Vagina (tissue), 2 donors: ENCODE measurements around the gene USP34. TPM values are rescaled to one million over a fixed set of nuclear protein-coding genes. Genes with fewer than 3 reads are reported as not detected.

Source experiments
- DNase-seq, 2 donors: peaks; one replicate each; pipeline ENCODE4 v3.0.0-alpha.2; 2017; ENCODE audit errors: extremely low spot score in 2 of 2
- H3K27ac ChIP-seq: fragments of 200-600 bp; sonication (generic); one replicate; pipeline ENCODE4 v1.5.1; 2019
- H3K27me3 ChIP-seq: fragments of 200-600 bp; sonication (generic); one replicate; pipeline ENCODE4 v1.5.1; 2019
- H3K36me3 ChIP-seq, 2 donors: fragments of 200-600 bp; sonication (generic); one replicate each; pipeline ENCODE4 v1.5.1; 2017 to 2019
- H3K4me1 ChIP-seq: fragments of 200-600 bp; sonication (generic); one replicate; pipeline ENCODE4 v1.5.1; 2019
- H3K4me3 ChIP-seq, 2 donors: fragments of 200-600 bp; sonication (generic); 1 replicate in 1 of 2; 2 replicates in 1 of 2; pipeline ENCODE4 v1.5.1; 2016 to 2019
- H3K9me3 ChIP-seq: fragments of 200-600 bp; sonication (generic); one replicate; pipeline ENCODE4 v1.5.1; 2019
- POLR2A ChIP-seq, 2 donors: fragments of 450-650 bp; IDR thresholded peaks; one replicate each; pipeline ENCODE4 v1.6.1; 2017; ENCODE audit warnings: antibody characterized with exemption in 2 of 2, mild to moderate bottlenecking in 2 of 2, moderate library complexity in 2 of 2
- POLR2AphosphoS5 ChIP-seq, 2 donors: sonication (generic); formaldehyde crosslinking; IDR thresholded peaks; one replicate each; pipeline ENCODE4 v1.9.0; 2017; ENCODE audit warnings: antibody characterized with exemption in 2 of 2, mild to moderate bottlenecking in 2 of 2, low read depth in 1 of 2; ENCODE audit not compliant: insufficient read depth in 1 of 2
- intact Hi-C: fragments of 100-400 bp; cut with DNase I; formaldehyde crosslinking; loops from one replicate; pipeline ENCODE4 v1.15.1; 2023
- small RNA-seq: library from RNA; depleted of rRNA; stranded (forward); fragments of <200 nt; gene quantifications from one replicate; pipeline ENCODE3, GENCODE V24; 2016
- total RNA-seq: library from RNA; depleted of rRNA; stranded (reverse); fragments of >200 nt; gene quantifications from one replicate; pipeline ENCODE4 v1.2.3, GENCODE V29; 2016
- TF ChIP-seq, protein P1 (sequence below), 3 experiments: fragments of 450-650 bp in 2 of 3; fragments of 200-600 bp in 1 of 3; sonication (generic) in 1 of 3; IDR thresholded peaks; one replicate each; pipeline ENCODE4 v1.5.1; 2017 to 2019; ENCODE audit warnings: antibody characterized with exemption in 3 of 3, mild to moderate bottlenecking in 2 of 3, moderate library complexity in 2 of 3

USP34 gene
- total RNA-seq, 1 donor from 2014 or later = 117 TPM

- DNase-seq = no peak
- no peaks in the 10 kb centered on the region for H3K9me3 ChIP-seq
- TF ChIP-seq POLR2A (IDR thresholded peaks at IDR 0.05) (no peak), POLR2AphosphoS5 (IDR thresholded peaks at IDR 0.05; ENCODE audit: insufficient read depth in 1 of 2, low read depth in 1 of 2) (no peak)
- TF ChIP-seq, protein P1, sequence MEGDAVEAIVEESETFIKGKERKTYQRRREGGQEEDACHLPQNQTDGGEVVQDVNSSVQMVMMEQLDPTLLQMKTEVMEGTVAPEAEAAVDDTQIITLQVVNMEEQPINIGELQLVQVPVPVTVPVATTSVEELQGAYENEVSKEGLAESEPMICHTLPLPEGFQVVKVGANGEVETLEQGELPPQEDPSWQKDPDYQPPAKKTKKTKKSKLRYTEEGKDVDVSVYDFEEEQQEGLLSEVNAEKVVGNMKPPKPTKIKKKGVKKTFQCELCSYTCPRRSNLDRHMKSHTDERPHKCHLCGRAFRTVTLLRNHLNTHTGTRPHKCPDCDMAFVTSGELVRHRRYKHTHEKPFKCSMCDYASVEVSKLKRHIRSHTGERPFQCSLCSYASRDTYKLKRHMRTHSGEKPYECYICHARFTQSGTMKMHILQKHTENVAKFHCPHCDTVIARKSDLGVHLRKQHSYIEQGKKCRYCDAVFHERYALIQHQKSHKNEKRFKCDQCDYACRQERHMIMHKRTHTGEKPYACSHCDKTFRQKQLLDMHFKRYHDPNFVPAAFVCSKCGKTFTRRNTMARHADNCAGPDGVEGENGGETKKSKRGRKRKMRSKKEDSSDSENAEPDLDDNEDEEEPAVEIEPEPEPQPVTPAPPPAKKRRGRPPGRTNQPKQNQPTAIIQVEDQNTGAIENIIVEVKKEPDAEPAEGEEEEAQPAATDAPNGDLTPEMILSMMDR (IDR thresholded peaks at IDR 0.05) = no peak
- H3K36me3 ChIP-seq = peaks cover 0 to 12% of the 10 kb centered on the region in 2 donors
- no peak overlapping the region for H3K27ac ChIP-seq
- intact Hi-C loops = no loop called here
- peaks cover 9% of the 10 kb centered on the region for H3K4me1 ChIP-seq
- H3K27me3 ChIP-seq = no peaks in the 10 kb centered on the region
- peak overlapping the region in 1 of 2 donors; percentile 55 for H3K4me3 ChIP-seq
These were observed 324.9 kb downstream of the USP34 start for GRCh38 chr2:61145990-61146389.

DNA sequence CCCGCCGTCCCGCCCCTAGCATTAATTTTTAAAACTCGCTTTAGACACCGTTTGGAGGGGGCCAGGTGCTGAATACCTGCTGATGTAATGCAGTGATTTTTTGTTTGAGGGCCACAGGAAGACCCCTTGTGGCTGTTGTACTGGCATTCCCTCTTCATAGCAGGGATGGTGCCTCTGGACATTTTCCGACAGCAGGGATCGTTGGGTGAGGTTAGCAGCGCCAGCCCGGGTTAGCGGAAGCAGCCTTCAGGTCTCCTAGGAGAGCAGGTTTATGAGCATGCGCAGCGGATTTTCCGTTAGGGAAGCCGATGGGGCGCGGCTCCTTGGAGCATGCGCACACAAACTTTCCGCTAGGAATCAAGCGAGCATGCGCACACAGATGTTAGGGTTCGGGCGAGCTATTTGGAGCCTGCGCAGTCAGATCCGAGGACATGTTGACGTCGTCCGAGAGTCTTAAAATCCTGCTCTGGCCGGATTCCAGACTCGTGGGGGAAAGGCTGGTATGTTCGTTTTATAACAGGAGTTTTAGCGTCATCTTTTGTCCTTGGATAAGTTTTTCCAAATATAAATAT is 326.1 kb downstream of the USP34 start:
- peaks cover 0 to 12% of the 10 kb centered on the region in 2 donors for H3K36me3 ChIP-seq
- peak in 1 of 2 donors; percentile 40 for TF ChIP-seq POLR2A (IDR thresholded peaks at IDR 0.05)
- TF ChIP-seq, protein P1 (IDR thresholded peaks at IDR 0.05) = no peak
- TF ChIP-seq POLR2AphosphoS5 (IDR thresholded peaks at IDR 0.05; ENCODE audit: insufficient read depth in 1 of 2, low read depth in 1 of 2) = peak; percentile 81 to 99
- peaks cover 9% of the 10 kb centered on the region for H3K4me1 ChIP-seq
- H3K4me3 ChIP-seq = peak overlapping the region; percentile 53 to 55
- H3K9me3 ChIP-seq = no peaks in the 10 kb centered on the region
- intact Hi-C loops = no loop called here
- peak in 1 of 2 donors; percentile 94 for DNase-seq
- no peaks in the 10 kb centered on the region for H3K27me3 ChIP-seq
- peak overlapping the region; percentile 66 for H3K27ac ChIP-seq

GRCh38 chr2:61141151-61141550 is 329.7 kb downstream of the USP34 start:
- no peak for TF ChIP-seq POLR2A (IDR thresholded peaks at IDR 0.05)
- TF ChIP-seq POLR2AphosphoS5 (IDR thresholded peaks at IDR 0.05; ENCODE audit: insufficient read depth in 1 of 2, low read depth in 1 of 2) = no peak
- TF ChIP-seq, protein P1 (IDR thresholded peaks at IDR 0.05) = no peak
- Histone ChIP-seq H3K27me3 (no peaks in the 10 kb centered on the region), H3K9me3 (no peaks in the 10 kb centered on the region), H3K36me3 (no peaks in the 10 kb centered on the region), H3K4me3 (no peak overlapping the region), H3K27ac (no peak overlapping the region), H3K4me1 (peaks cover 9% of the 10 kb centered on the region)
- DNase-seq = no peak
- intact Hi-C loops = no loop called here

DNA sequence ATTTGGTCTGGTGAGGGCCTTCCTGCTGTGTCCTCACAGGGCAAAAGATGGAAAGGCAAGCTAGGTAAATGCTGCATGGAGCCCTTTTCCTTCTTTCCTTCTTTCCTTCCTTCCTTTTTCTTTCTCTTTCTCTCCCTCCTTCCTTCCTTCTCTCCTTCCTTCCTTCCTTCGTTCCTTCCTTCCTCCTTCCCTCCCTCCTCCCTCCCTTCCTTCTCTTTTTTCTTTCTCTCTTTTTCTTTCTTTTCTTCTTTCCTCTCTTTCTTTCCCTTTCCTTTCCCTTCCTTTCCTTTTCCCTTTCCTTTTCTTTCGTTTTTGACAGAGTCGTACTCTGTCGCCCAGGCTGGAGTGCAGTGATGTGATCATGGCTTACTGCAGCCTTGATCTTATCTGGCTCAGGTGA is 332.0 kb downstream of the USP34 start:
- intact Hi-C loops = no loop called here
- Histone ChIP-seq H3K27me3 (no peaks in the 10 kb centered on the region), H3K4me3 (no peak overlapping the region), H3K27ac (no peak overlapping the region), H3K4me1 (no peaks in the 10 kb centered on the region), H3K9me3 (no peaks in the 10 kb centered on the region), H3K36me3 (no peaks in the 10 kb centered on the region)
- TF ChIP-seq, protein P1 (IDR thresholded peaks at IDR 0.05) = no peak
- TF ChIP-seq POLR2AphosphoS5 (IDR thresholded peaks at IDR 0.05; ENCODE audit: insufficient read depth in 1 of 2, low read depth in 1 of 2) = no peak
- no peak for TF ChIP-seq POLR2A (IDR thresholded peaks at IDR 0.05)
- DNase-seq = no peak

Small RNA genes lying within 50 kb of the gene (small RNA-seq; reads per million reads assigned to genes)
- not detected for gene SNORA70B

Other genes starting within 250 kb of the USP34 start
- gene XPO1, start 67.3 kb upstream of the USP34 start, total RNA-seq = 89.1 TPM